PC-9 (cell line): Measurements from ENCODE around the gene NUDT17.

Experiments
- CTCF ChIP-seq: fragments of 200-600 bp; sonication (generic); conservative IDR thresholded peaks from 2 replicates; pipeline ENCODE4 v1.6.1; 2017; ENCODE audit warnings: mixed run types, antibody characterized with exemption, mild to moderate bottlenecking, moderate library complexity
- EZH2 ChIP-seq: fragments of 200-600 bp; sonication (generic); IDR thresholded peaks from 2 replicates; pipeline ENCODE4 v1.8.0; 2017; ENCODE audit warnings: antibody characterized with exemption, low read depth

- TF ChIP-seq CTCF (no peak), EZH2 (no peak)
Observed at GRCh38 chr1:145874646-145875045, 29.2 kb downstream of the NUDT17 start.
